Activated naive CD4-positive, alpha-beta T cell treated with anti-CD3 and anti-CD28 coated beads, Interleukin-2, amount 50 U/mL, for 24 hours (primary cell): ENCODE measurements around the gene SDC3.

Experiments used
- H3K27ac Mint-ChIP-seq: one replicate; pipeline ENCODE4 v1.8.0; 2021; ENCODE audit warnings: mild to moderate bottlenecking, mixed read lengths
- H3K27me3 Mint-ChIP-seq: one replicate; pipeline ENCODE4 v1.8.0; 2021; ENCODE audit warnings: mixed read lengths
- H3K36me3 Mint-ChIP-seq: one replicate; pipeline ENCODE4 v1.8.0; 2021; ENCODE audit warnings: mixed read lengths
- H3K4me1 Mint-ChIP-seq: one replicate; pipeline ENCODE4 v1.8.0; 2021; ENCODE audit warnings: mixed read lengths
- H3K4me3 Mint-ChIP-seq: one replicate; pipeline ENCODE4 v1.8.0; 2021; ENCODE audit warnings: mild to moderate bottlenecking, mixed read lengths
- H3K9me3 Mint-ChIP-seq: one replicate; pipeline ENCODE4 v1.8.0; 2021; ENCODE audit warnings: mixed read lengths

The SDC3 gene

GRCh38 chr1:30879940-30880677 lies 28.4 kb downstream of the SDC3 start:
- Mint-ChIP-seq H3K9me3 (no peaks in the 10 kb centered on the region), H3K27ac (no peak overlapping the region), H3K4me1 (peaks cover 4% of the 10 kb centered on the region), H3K27me3 (peaks cover 8% of the 10 kb centered on the region), H3K4me3 (no peak overlapping the region), H3K36me3 (no peaks in the 10 kb centered on the region)

GRCh38 chr1:30879126-30879786 lies 29.3 kb downstream of the SDC3 start:
- H3K36me3 Mint-ChIP-seq = no peaks in the 10 kb centered on the region
- H3K27ac Mint-ChIP-seq = no peak overlapping the region
- no peak overlapping the region for H3K4me3 Mint-ChIP-seq
- H3K9me3 Mint-ChIP-seq = no peaks in the 10 kb centered on the region
- peaks cover 8% of the 10 kb centered on the region for H3K27me3 Mint-ChIP-seq
- H3K4me1 Mint-ChIP-seq = peaks cover 4% of the 10 kb centered on the region

- H3K27me3 Mint-ChIP-seq = peaks cover 8% of the 10 kb centered on the region
- peaks cover 4% of the 10 kb centered on the region for H3K4me1 Mint-ChIP-seq
- no peaks in the 10 kb centered on the region for H3K9me3 Mint-ChIP-seq
- no peak overlapping the region for H3K4me3 Mint-ChIP-seq
- H3K36me3 Mint-ChIP-seq = no peaks in the 10 kb centered on the region
- H3K27ac Mint-ChIP-seq = no peak overlapping the region
These were observed 30.0 kb downstream of the SDC3 start for GRCh38 chr1:30878559-30878958.

- H3K4me1 Mint-ChIP-seq = peaks cover 4% of the 10 kb centered on the region
- H3K27me3 Mint-ChIP-seq = peaks cover 8% of the 10 kb centered on the region
- H3K4me3 Mint-ChIP-seq = no peak overlapping the region
- H3K27ac Mint-ChIP-seq = no peak overlapping the region
- H3K9me3 Mint-ChIP-seq = no peaks in the 10 kb centered on the region
- H3K36me3 Mint-ChIP-seq = no peaks in the 10 kb centered on the region
These were observed 30.5 kb downstream of the SDC3 start for GRCh38 chr1:30878016-30878415.

- Mint-ChIP-seq H3K27ac (no peak overlapping the region), H3K9me3 (no peaks in the 10 kb centered on the region), H3K4me1 (peaks cover 4% of the 10 kb centered on the region), H3K27me3 (peaks cover 8% of the 10 kb centered on the region), H3K36me3 (no peaks in the 10 kb centered on the region), H3K4me3 (no peak overlapping the region)
These were observed 31.2 kb downstream of the SDC3 start for GRCh38 chr1:30877205-30877912.

- no peaks in the 10 kb centered on the region for H3K9me3 Mint-ChIP-seq
- H3K4me1 Mint-ChIP-seq = peaks cover 4% of the 10 kb centered on the region
- no peaks in the 10 kb centered on the region for H3K36me3 Mint-ChIP-seq
- H3K27me3 Mint-ChIP-seq = peaks cover 8% of the 10 kb centered on the region
- H3K4me3 Mint-ChIP-seq = no peak overlapping the region
- H3K27ac Mint-ChIP-seq = no peak overlapping the region
These were observed 31.9 kb downstream of the SDC3 start for GRCh38 chr1:30876451-30877204.

GRCh38 chr1:30875916-30876315 lies 32.6 kb downstream of the SDC3 start:
- Mint-ChIP-seq H3K27ac (no peak overlapping the region), H3K27me3 (peaks cover 5% of the 10 kb centered on the region), H3K4me1 (no peaks in the 10 kb centered on the region), H3K9me3 (no peaks in the 10 kb centered on the region), H3K4me3 (no peak overlapping the region), H3K36me3 (no peaks in the 10 kb centered on the region)

GRCh38 chr1:30875197-30875596 lies 33.4 kb downstream of the SDC3 start:
- H3K4me1 Mint-ChIP-seq = no peaks in the 10 kb centered on the region
- H3K27me3 Mint-ChIP-seq = peaks cover 5% of the 10 kb centered on the region

GRCh38 chr1:30874176-30874575 lies 34.4 kb downstream of the SDC3 start:
- Mint-ChIP-seq H3K4me3 (no peak overlapping the region), H3K27ac (no peak overlapping the region), H3K36me3 (no peaks in the 10 kb centered on the region), H3K4me1 (no peaks in the 10 kb centered on the region), H3K9me3 (no peaks in the 10 kb centered on the region), H3K27me3 (peaks cover 2% of the 10 kb centered on the region)

More at GRCh38 chr1:30875197-30875596, 33.4 kb downstream of the SDC3 start:
- Mint-ChIP-seq H3K4me3 (no peak overlapping the region), H3K9me3 (no peaks in the 10 kb centered on the region), H3K36me3 (no peaks in the 10 kb centered on the region), H3K27ac (no peak overlapping the region)

GRCh38 chr1:30872948-30873263 lies 35.7 kb downstream of the SDC3 start:
- Mint-ChIP-seq H3K27ac (no peak overlapping the region), H3K27me3 (peaks cover 2% of the 10 kb centered on the region), H3K9me3 (no peaks in the 10 kb centered on the region), H3K4me3 (no peak overlapping the region), H3K36me3 (no peaks in the 10 kb centered on the region), H3K4me1 (no peaks in the 10 kb centered on the region)

- no peaks in the 10 kb centered on the region for H3K4me1 Mint-ChIP-seq
- no peak overlapping the region for H3K4me3 Mint-ChIP-seq
- H3K27me3 Mint-ChIP-seq = peaks cover under 1% of the 10 kb centered on the region
- no peaks in the 10 kb centered on the region for H3K36me3 Mint-ChIP-seq
- peak overlapping the region; percentile 1 for H3K27ac Mint-ChIP-seq
- H3K9me3 Mint-ChIP-seq = no peaks in the 10 kb centered on the region
These were observed 36.3 kb downstream of the SDC3 start for GRCh38 chr1:30872033-30872947.

- no peak overlapping the region for H3K27ac Mint-ChIP-seq
- no peaks in the 10 kb centered on the region for H3K4me1 Mint-ChIP-seq
- H3K36me3 Mint-ChIP-seq = no peaks in the 10 kb centered on the region
- no peaks in the 10 kb centered on the region for H3K9me3 Mint-ChIP-seq
- no peaks in the 10 kb centered on the region for H3K27me3 Mint-ChIP-seq
- no peak overlapping the region for H3K4me3 Mint-ChIP-seq
These were observed 37.2 kb downstream of the SDC3 start for GRCh38 chr1:30871276-30871871.

GRCh38 chr1:30870656-30871055 lies 37.9 kb downstream of the SDC3 start:
- no peaks in the 10 kb centered on the region for H3K9me3 Mint-ChIP-seq
- no peaks in the 10 kb centered on the region for H3K36me3 Mint-ChIP-seq
- H3K4me1 Mint-ChIP-seq = no peaks in the 10 kb centered on the region
- no peak overlapping the region for H3K27ac Mint-ChIP-seq
- peaks cover 2% of the 10 kb centered on the region for H3K27me3 Mint-ChIP-seq
- no peak overlapping the region for H3K4me3 Mint-ChIP-seq

GRCh38 chr1:30870035-30870434 lies 38.5 kb downstream of the SDC3 start:
- peaks cover 2% of the 10 kb centered on the region for H3K27me3 Mint-ChIP-seq
- no peaks in the 10 kb centered on the region for H3K9me3 Mint-ChIP-seq
- H3K27ac Mint-ChIP-seq = no peak overlapping the region
- H3K4me3 Mint-ChIP-seq = no peak overlapping the region
- H3K36me3 Mint-ChIP-seq = no peaks in the 10 kb centered on the region
- H3K4me1 Mint-ChIP-seq = no peaks in the 10 kb centered on the region
